ENCODE results near the gene HSH2D.

DNA sequence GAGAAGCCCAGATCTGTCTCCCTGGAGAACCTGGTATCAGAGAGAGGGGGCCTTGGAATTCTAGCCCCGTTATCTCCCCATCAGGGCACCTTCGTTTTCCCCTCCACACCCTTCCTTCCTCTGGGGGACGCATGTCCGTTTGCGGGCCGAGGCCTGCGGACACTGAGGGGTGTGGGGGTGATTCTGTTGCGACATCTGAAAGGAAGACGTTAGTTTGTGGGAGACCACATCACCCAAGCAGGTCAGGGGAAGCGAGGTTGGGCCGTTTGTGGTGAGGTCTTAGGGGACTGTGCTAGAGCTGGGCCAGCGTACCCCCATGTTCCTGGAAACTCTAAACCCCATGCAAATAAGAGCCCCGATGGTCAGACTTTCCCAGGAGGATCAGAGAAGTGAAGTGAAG is 3.7 kb upstream of the HSH2D start:
- TF ChIP-seq, protein P1, sequence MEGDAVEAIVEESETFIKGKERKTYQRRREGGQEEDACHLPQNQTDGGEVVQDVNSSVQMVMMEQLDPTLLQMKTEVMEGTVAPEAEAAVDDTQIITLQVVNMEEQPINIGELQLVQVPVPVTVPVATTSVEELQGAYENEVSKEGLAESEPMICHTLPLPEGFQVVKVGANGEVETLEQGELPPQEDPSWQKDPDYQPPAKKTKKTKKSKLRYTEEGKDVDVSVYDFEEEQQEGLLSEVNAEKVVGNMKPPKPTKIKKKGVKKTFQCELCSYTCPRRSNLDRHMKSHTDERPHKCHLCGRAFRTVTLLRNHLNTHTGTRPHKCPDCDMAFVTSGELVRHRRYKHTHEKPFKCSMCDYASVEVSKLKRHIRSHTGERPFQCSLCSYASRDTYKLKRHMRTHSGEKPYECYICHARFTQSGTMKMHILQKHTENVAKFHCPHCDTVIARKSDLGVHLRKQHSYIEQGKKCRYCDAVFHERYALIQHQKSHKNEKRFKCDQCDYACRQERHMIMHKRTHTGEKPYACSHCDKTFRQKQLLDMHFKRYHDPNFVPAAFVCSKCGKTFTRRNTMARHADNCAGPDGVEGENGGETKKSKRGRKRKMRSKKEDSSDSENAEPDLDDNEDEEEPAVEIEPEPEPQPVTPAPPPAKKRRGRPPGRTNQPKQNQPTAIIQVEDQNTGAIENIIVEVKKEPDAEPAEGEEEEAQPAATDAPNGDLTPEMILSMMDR (IDR thresholded peaks at IDR 0.05) = no peak
- no peak for TF ChIP-seq POLR2A (IDR thresholded peaks at IDR 0.05)

All from right lobe of liver (tissue), 4 donors.